GM10847 (cell line): ENCODE data around the gene ASPRV1.

Experiments
- POLR2A ChIP-seq: IDR thresholded peaks from 2 replicates; pipeline ENCODE4 v1.6.1; 2011; ENCODE audit not compliant: insufficient read length; ENCODE audit errors: extremely low read depth

Gene ASPRV1

DNA sequence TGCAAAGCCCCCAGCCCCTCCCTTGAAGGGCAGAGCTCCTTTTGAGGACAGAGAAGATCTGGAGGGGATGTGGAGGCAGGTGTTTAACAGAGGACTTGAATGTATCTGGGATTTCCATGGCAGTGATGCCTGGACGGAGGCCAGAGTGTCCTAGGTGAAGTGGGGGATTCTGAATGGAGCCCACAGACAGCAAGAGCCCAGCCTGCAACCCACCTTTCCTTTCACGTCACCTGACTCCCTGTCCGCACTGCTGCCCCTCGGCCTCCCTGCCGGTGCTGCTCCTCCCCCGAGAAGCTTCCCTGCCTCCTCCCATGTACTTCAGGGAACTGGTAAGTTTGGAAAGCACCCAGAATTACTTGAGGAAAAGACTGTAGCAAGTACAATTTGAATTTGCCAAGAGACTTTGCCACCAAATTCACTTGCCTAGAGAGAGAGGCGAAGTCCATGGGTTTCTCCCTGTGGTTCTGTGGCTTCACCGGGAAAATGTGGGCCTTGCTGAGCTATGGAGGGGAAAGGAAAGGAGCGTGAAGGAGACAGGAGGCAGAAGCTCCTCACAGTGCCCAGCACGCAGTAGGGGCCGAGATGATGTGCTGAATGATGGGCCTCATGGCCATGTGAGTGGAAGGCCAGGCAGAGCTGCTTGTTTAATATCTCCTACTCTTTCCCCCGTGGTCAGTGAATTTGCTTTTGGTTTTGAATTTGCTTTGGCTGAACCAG, 13.9 kb upstream of the ASPRV1 start:
- TF ChIP-seq POLR2A, result no peak

DNA sequence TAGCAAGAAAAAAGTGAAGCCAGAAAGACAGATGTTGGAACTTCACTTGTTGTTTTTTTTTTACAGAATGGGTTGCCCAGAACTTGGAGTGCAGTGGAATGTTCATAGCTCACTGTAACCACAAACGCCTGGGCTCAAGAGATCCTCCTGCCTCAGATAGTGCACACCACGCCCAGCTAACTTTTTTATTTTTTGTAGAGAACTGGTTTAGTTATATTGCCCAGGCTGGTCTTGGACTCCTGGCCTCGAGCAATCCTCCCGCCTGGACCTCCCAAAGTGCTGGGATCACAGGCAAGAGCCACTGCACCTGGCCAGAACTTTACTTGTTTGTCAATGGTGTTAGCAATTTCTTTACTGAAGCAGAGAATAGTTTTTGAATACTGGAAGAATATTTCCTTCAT, 11.9 kb upstream of the ASPRV1 start:
- no peak for TF ChIP-seq POLR2A

DNA sequence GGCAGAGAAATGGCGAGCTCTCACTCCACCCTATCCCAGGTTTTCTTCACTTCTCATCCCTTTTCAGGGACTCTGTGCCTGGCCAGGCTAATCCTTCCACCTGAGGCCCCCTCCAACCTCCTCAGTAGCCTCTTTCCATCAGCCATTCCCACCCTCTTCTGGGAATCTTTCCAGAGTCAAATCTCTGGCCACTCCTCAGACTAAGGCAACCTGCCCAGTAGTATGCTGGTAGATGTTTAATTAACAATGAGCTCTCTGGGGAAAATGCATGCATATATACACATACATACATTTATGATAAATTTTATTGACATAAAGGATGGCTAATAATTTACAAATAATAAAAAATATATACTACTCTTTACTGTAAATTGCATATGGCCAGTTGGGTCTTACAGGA, 11.4 kb upstream of the ASPRV1 start:
- TF ChIP-seq POLR2A, result no peak

DNA sequence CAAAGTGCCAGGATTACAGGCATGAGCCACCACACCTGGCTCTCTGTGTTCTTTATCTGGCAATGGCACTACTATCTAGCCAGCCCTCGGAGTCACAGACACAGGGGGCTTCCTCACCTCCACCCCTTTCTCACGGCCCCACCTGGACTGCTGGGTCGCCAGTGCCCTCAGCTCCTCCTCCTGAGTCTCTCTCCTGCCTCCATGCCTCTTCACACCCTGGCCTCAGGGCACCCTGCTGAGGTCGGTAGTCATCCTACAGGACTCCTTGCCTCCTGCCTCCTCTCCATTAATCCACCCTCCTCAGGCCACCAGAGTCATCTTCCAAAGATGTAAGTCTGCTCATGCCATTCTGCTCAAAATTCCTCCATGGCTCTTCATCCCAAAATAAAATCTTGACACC, 8.6 kb upstream of the ASPRV1 start:
- no peak for TF ChIP-seq POLR2A

DNA sequence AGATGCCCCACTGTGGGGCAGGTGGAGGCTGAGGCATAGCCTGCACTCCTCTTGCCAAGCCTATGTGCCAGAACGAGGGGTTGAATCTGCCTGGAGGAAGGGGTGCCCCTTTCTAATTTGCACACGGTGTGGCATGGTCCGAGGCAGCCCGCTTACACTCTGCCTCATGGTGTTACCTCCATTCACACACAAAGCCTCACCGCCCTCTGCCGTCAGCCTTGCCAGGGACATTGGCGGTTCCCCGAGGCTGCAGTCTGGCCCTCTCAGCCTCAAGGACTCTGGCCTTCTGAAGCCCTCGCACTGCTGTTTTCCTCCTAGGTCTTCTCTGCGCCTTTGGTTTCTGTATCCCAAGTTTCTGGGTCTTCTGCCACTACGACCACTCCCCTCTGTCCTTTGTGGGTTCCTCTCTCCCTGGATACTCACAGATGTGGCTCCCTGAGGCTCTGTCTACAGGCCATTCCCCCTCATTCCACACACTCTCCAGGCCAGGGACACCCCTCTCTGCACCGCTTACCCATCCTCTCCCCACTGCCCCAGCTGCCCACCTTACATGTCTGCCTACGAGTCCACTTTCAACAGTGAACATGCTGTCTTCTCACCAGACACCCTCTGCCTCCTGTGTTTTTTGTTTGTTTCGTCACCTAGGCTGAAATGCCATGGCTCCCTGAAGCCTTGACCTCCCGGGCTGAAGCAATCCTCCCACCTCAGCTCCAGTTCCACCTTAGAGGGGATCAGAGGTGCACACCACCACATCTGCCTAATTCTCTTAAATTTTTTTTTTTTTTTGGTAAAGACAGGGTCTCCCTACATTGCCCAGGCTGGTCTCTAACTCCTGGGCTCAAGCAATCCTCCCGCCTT, 7.9 kb upstream of the ASPRV1 start:
- no peak for TF ChIP-seq POLR2A

DNA sequence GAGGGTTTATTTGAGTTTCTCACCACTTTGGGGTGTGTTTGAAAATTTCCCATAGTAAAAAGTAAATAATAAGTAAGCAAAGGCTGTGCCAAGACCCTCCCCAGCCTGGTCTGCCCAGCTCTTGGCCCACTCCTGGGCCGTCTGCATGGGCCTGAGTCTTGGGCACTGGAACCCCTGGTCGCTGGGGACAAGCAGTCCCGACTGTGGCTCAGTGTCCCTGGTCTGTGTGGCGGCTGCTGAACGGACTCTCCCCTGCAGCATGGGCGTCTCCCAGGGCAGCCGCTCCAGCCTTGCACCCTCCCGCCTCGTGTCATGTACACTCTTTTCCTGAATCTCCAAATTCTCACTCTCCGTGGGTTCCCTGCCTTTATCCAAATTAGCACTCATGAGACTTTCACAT, 7.2 kb upstream of the ASPRV1 start:
- TF ChIP-seq POLR2A, result no peak

DNA sequence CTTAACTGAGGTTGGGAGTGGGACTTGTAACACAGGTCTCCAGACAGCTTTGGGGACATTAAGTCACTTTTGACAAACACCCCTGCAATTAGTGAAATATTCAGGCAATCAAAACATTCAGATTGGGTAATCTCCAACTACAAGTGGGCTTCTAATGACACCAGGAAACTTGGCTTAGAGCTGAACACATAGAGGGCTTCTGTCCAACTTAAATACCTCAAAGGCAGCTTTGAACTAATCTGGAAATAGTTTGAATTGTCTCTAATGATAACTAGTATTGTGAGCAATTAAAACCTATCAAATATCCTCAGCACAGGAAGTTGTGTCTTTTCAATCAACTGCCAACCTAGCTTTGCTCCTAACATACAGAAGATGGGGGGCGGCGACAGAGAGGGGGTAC, 5.1 kb upstream of the ASPRV1 start:
- no peak for TF ChIP-seq POLR2A

DNA sequence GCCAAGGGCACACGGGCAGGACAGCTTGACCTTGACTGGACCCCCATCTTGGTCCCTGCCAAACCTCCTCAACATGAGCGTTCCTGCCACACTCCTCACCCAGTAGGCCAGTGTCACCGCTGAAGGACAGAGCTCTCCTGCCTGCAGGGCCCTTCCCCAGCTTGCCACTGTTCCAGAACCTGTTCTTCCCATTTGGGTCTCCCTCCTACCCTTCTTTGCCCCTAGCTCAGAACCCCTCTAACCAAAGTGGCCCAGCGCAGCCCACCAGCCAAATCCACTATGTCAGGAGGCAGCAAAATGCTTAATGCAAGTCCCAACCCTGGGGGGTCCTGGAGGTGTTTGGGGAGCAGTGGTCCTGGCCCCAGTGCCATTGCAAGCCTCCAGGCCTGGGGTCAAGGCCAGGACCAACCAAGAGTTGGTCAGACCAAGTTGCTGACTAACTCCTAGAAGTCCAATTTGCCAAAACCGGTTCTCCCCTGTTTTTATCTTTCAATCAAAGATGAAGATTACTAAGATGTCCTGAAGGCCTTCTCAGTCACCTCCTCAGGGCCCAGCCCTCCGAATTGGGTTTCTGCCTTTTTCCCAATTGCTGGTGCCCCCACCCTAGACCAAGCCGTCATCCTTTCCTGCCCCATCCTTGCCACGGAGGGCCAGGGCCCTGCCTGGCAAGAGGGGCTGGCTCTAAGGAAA, 4.5 kb upstream of the ASPRV1 start:
- TF ChIP-seq POLR2A, result no peak

DNA sequence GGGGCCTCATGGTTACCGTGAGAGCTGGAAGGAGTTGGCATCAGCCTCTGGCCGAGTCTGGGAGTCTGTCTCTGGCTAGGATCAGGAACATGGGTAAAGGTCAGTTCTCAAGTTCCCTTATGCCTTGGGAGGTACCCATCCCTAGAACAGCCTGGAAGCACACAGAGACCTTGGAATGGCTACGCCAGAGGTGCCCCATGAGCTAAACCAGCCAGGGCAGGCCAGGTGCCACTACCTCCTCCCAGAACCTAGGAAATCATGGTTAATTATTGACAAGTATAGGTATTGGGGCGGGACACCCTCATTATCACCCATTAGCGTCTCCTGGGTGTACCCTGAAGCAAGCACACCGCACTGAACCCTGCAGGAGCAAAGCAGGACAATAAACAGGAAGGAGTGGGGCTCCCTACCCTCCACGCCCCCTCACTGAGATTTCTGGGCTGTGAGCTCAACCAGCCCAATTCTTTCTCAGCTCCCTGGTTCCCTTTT, 3.0 kb upstream of the ASPRV1 start:
- no peak for TF ChIP-seq POLR2A

DNA sequence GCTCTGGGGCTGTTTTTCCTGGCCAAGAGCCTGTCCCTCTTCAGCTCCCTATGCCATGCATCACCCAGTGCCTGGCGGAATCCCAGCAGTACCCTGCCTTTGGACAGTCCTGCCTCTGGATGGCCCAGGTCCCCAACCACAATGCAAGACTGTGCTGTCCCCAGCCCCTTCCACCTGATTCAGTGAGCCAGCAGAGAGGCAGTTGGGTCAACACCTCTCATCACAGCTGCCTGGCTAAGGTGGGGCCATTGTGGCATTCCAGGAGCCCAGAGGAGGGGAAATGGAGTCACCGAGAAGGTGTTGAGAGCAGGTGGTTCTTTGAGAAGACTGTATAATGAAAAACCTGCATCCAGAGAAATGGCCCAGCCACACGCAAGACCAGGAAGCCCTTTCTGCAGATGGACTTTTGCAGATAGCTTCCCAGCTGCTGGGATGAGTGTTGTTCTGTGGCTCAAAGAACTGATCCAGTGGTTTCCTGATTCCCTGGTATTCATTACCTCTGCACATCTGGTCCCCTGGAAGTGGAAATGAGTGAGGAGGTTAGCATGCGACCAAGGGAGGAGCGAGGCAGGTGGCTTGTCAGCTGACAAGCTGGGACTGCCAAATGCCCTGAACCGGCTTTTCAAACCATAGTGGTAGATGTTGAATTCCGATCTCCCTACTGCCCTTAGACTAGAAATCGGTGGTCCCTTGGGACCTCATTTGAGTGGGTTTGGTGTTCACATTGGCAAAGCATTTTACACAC, 1.7 kb upstream of the ASPRV1 start:
- no peak for TF ChIP-seq POLR2A

DNA sequence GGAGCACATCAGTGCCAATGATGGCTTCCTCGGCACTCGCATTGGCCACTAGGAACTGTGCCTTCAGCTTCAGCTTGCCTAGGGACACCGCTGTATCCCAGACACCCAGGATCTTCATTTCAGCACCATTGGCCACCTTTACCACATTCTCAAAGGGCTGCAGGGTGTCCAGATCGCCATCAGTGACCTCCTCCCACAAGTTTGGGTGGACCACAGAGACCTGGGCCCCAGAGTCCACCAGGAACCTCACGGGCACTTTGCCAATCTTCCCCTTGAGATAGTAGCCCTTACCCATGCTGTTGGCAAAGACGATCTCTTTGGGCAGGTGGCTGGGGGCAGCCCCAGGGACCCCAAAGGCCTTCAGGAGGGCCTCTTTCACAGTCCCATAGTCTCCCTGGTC, 610 bp downstream of the ASPRV1 start:
- TF ChIP-seq POLR2A, result no peak

DNA sequence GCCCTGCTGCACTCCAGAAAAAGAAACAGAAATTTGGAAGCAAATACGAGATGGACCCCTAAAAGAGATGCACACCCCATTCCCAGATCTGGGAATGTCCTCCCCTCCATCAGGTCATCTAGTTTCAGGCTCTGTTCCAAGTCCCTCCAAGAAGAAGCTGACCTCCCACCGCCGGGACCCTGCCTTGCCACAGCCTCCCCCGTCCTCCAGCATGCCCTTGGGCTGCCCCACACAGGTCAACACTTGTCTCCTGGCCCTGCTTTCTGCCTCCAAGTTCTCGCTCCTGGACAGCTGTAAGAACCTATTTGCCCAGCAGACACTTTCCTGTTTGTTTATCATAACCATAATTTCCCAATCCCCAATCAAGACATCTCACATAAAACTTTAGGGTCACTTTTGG, 2.0 kb downstream of the ASPRV1 start:
- TF ChIP-seq POLR2A, result no peak

DNA sequence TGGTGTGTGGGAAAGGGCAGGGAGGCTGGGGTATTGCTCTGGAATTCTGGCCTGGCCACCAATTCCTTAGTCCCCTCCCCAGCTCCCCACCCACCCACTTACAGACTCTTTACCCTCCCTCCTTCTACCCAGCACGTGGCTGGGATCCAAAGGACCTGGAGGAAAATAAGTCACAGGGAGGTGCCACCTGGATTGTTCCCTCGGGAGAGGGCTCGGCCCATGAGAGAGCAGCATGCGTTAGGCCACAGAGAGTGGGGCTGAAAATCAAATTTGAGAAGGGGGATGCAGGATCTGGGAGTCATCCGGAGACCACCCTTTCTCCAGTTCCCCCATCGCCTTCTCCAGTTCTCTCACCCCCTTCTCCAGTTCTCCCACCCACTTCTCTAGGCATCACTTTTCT, 3.0 kb downstream of the ASPRV1 start:
- no peak for TF ChIP-seq POLR2A

DNA sequence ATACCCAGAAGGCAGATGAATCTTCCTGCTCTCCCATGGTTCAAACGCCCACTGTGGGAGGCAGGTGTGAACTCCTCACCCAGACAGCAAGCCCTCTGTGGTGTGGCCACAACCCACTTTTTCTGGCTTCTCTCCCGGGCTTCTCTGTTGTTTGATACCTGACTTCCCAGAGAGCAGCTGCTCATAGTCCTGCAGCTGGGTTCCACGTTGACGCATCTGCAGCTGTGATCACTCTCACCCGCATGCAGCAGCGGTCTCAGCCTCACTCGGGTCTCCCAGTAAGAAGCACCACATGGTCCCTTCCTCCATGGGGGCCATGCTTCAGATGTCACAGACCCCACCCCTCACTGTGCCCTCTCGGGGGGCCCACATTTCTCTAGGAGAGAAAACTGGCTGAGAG, 3.5 kb downstream of the ASPRV1 start:
- no peak for TF ChIP-seq POLR2A

DNA sequence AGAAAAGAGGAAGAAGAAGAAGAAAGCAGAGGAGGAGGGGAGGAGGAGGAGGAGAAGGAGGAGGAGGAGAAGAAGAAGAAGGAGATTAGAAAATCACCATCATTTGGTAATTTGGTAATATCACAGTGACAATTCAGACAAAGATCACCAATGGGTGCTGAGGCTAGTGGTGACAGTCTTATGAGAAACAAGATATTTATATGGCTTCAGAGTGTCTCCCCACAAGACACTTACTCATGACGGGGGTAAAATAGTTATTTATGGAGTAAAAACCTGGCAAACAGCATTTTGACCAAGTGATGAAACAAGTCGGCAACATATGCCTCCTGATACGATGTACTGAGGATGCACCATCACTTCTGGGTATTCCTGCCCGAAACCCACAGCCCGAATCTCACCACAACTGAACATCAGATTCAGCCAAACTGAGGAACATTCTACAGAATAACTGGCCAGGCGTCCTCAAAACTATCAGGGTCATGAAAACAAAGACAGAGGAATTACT, 4.9 kb downstream of the ASPRV1 start:
- TF ChIP-seq POLR2A, result no peak
